HepG2 (cell line): Measurements from ENCODE around the gene CECR2. TPM values are rescaled to one million over a fixed set of nuclear protein-coding genes. Genes with fewer than 3 reads are reported as not detected.

Source experiments
- ATAC-seq: fragments of 200-7000 bp; cut with Tn5 transposase; 3 replicates; pipeline ENCODE4 v1.9.1; 2020; ENCODE audit warnings: mild to moderate bottlenecking, moderate library complexity
- BruUV-seq: library from RNA; stranded (reverse); fragments of 400-500 nt; replicated peaks from 2 replicates; lab custom pipeline; 2021; lab: Mats Ljungman, UMichigan
- CTCF ChIA-PET: fragments of 300-600 bp; formaldehyde crosslinking; extraction: SDS; loops from one replicate; lab custom pipeline; 2021; ENCODE audit warnings: low total read pairs, inconsistent platforms, low intra/inter-chr PET ratio; lab: Yijun Ruan, JAX
- POLR2A ChIA-PET: fragments of 350-600 bp; sonication (Branson Sonifier 250); formaldehyde crosslinking; loops from one replicate; lab custom pipeline; 2020; ENCODE audit warnings: antibody characterized with exemption, inconsistent platforms; lab: Yijun Ruan, JAX
- DNase-seq: peaks from one replicate; pipeline ENCODE4 v3.0.0-alpha.2; 2015; ENCODE audit warnings: low spot score
- FAIRE-seq: peaks from 3 replicates; lab custom pipeline; 2011; peaks lifted over from hg19 to GRCh38; lab: Jason Lieb, UNC
- H2AFZ ChIP-seq: one replicate; pipeline ENCODE4 v1.6.1; 2011; ENCODE audit warnings: low read length, inconsistent platforms
- H3K27ac ChIP-seq: fragments of 300-600 bp; 3 replicates; pipeline ENCODE4 v1.8.0; 2011; ENCODE audit warnings: mixed run types, mild to moderate bottlenecking, mixed read lengths, low read length, inconsistent platforms; ENCODE audit not compliant: insufficient read depth; ENCODE audit errors: extremely low read length
- H3K27me3 ChIP-seq, 2 experiments: fragments of 200-600 bp in 1 of 2; 2 replicates in 1 of 2; 3 replicates in 1 of 2; pipeline versions ENCODE4 v1.6.0 to v1.8.0; 2011; ENCODE audit warnings: low read length in 2 of 2, mild to moderate bottlenecking in 2 of 2, moderate library complexity in 2 of 2, inconsistent platforms in 1 of 2; ENCODE audit not compliant: insufficient read depth in 2 of 2, control insufficient read depth in 1 of 2
- H3K36me3 ChIP-seq, 2 experiments: fragments of 200-600 bp in 1 of 2; replicated peaks in 1 of 2; 2 replicates in 1 of 2; 3 replicates in 1 of 2; pipeline versions ENCODE4 v1.5.1 to v1.8.0; 2011; ENCODE audit warnings: low read length in 2 of 2, inconsistent platforms in 1 of 2; ENCODE audit not compliant: insufficient read depth in 2 of 2, control insufficient read depth in 1 of 2
- H3K4me1 ChIP-seq: 2 replicates; pipeline ENCODE4 v1.5.1; 2012; ENCODE audit warnings: low read length, inconsistent platforms; ENCODE audit not compliant: insufficient read depth
- H3K4me2 ChIP-seq: 2 replicates; pipeline ENCODE4 v1.6.0; 2011; ENCODE audit warnings: low read depth, low read length, inconsistent platforms
- H3K4me3 ChIP-seq, 3 experiments: fragments of 200-600 bp in 1 of 3; sonication (generic), shearing (Covaris generic) in 1 of 3; replicated peaks in 1 of 3; 2 replicates each; pipeline ENCODE4 v1.5.1; 2011 to 2016; ENCODE audit warnings: low read length in 3 of 3, inconsistent platforms in 2 of 3, low read depth in 2 of 3, mild to moderate bottlenecking in 2 of 3, control low read depth in 1 of 3, mixed read lengths in 1 of 3; ENCODE audit not compliant: insufficient read depth in 1 of 3
- H3K79me2 ChIP-seq: one replicate; pipeline ENCODE4 v1.6.1; 2011; ENCODE audit warnings: low read length, inconsistent platforms; ENCODE audit not compliant: insufficient read depth
- H3K9ac ChIP-seq: 2 replicates; pipeline ENCODE4 v1.6.0; 2011; ENCODE audit warnings: mild to moderate bottlenecking, low read depth, low read length, inconsistent platforms; ENCODE audit not compliant: insufficient read depth
- H3K9me3 ChIP-seq: 2 replicates; pipeline ENCODE4 v1.5.1; 2012; ENCODE audit warnings: mild to moderate bottlenecking, low read length
- H4K20me1 ChIP-seq: 2 replicates; pipeline ENCODE4 v1.6.0; 2011; ENCODE audit warnings: inconsistent platforms, mild to moderate bottlenecking, low read length, moderate library complexity; ENCODE audit not compliant: insufficient read depth
- BCL3 ChIP-seq: sonication (generic); formaldehyde crosslinking; IDR thresholded peaks from 2 replicates; pipeline ENCODE4 v1.5.1; 2020; ENCODE audit warnings: mild to moderate bottlenecking, missing genetic modification reagents, moderate library complexity
- JUN ChIP-seq: sonication (generic); formaldehyde crosslinking; IDR thresholded peaks from 2 replicates; pipeline ENCODE4 v1.4.0; 2020; ENCODE audit warnings: mild to moderate bottlenecking, missing genetic modification reagents
- ZNF674 ChIP-seq: sonication (generic); formaldehyde crosslinking; IDR thresholded peaks from 2 replicates; pipeline ENCODE4 v1.5.0; 2020; ENCODE audit warnings: low read depth, mild to moderate bottlenecking, missing genetic modification reagents
- WGBS: methylation state at CpG from one replicate; pipeline ENCODE4 v1.1.6; 2017; ENCODE audit warnings: low lambda C conversion rate; 5-methylcytosine and 5-hydroxymethylcytosine counted together
- in situ Hi-C: cut with HindIII; loops from 2 replicates; pipeline ENCODE4 v1.10.0; 2017; ENCODE audit warnings: low pct_unique_long_range_greater_than_20kb; ENCODE audit not compliant: extremely low pct_ligation_motif_present
- intact Hi-C: fragments of 100-400 bp; cut with micrococcal nuclease; formaldehyde crosslinking; loops from one replicate; pipeline ENCODE4 v1.10.0; 2022; ENCODE audit not compliant: unreplicated experiment
- polyA plus RNA-seq, 8 experiments: library from polyadenylated mRNA; depleted of rRNA in 3 of 8; stranded (reverse) in 7 of 8; unstranded in 1 of 8; fragments of >200 nt; fragmentation: Illumina TruSeq in 4 of 8; extraction: Trizol in 4 of 8; gene quantifications; 2 replicates each; pipeline versions ENCODE4 v1.2.1 to v1.2.3, GENCODE V29; 2011 to 2016; ENCODE audit warnings: low read depth in 4 of 8, missing spikeins in 1 of 8, mixed read lengths in 1 of 8; ENCODE audit not compliant: insufficient read depth in 1 of 8
- total RNA-seq, 5 experiments: library from RNA; depleted of rRNA; stranded (reverse); fragments of >200 nt; fragmentation: Illumina TruSeq; extraction: Trizol; gene quantifications; 2 replicates each; pipeline ENCODE4 v1.2.3, GENCODE V29; 2016; ENCODE audit warnings: low read depth in 1 of 5
- TF ChIP-seq, protein P1 (sequence below), 2 experiments: IDR thresholded peaks; 2 replicates each; pipeline ENCODE4 v1.6.1; 2011 to 2012; ENCODE audit warnings: low read length in 2 of 2, borderline replicate concordance in 1 of 2, low read depth in 1 of 2, mild to moderate bottlenecking in 1 of 2, moderate library complexity in 1 of 2

CECR2 gene
- total and polyA plus RNA-seq, 2 of the 13 experiments (the other 11 are each of a cell fraction or from before 2014, with no cell fraction given): not detected

DNA sequence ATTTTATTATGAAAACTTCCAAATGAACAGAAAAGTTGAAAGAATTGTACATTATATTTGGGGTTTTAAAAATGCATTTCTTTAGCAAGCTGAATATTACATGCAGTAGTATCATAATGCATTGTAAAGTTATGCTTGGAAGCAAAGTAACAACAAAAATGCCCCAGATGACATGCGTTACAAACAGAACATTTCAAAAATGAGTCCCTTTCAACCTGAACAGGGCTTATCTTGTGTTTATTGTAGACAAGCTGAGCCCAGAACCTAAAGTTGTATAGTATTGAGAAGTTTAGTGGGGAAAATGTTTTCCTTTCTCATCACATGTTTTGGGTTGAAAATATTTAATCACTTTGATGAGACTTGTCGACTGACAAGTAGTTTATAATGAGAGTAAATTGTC, 68.8 kb downstream of the CECR2 start:
- WGBS: 7% methylated on average over 2 of the region's 2 CpGs
- FAIRE-seq (no peak), ATAC-seq (no peak), DNase-seq (no peak)
- Histone ChIP-seq H3K4me3 (no peak overlapping the region), H3K27ac (no peak overlapping the region), H3K9me3 (no peaks in the 10 kb centered on the region), H3K4me1 (no peaks in the 10 kb centered on the region), H4K20me1 (no peaks in the 10 kb centered on the region), H3K36me3 (no peaks in the 10 kb centered on the region), H3K4me2 (no peak overlapping the region), H3K27me3 (peaks cover 0 to 17% of the 10 kb centered on the region in 2 experiments; a peak in 3 of 5 replicates), H3K9ac (no peak overlapping the region), H2AFZ (no peak overlapping the region), H3K79me2 (no peaks in the 10 kb centered on the region)
- TF ChIP-seq BCL3 (CRISPR knock-in tag) (no peak), ZNF674 (CRISPR knock-in tag) (no peak), JUN (no peak)
- TF ChIP-seq, protein P1, sequence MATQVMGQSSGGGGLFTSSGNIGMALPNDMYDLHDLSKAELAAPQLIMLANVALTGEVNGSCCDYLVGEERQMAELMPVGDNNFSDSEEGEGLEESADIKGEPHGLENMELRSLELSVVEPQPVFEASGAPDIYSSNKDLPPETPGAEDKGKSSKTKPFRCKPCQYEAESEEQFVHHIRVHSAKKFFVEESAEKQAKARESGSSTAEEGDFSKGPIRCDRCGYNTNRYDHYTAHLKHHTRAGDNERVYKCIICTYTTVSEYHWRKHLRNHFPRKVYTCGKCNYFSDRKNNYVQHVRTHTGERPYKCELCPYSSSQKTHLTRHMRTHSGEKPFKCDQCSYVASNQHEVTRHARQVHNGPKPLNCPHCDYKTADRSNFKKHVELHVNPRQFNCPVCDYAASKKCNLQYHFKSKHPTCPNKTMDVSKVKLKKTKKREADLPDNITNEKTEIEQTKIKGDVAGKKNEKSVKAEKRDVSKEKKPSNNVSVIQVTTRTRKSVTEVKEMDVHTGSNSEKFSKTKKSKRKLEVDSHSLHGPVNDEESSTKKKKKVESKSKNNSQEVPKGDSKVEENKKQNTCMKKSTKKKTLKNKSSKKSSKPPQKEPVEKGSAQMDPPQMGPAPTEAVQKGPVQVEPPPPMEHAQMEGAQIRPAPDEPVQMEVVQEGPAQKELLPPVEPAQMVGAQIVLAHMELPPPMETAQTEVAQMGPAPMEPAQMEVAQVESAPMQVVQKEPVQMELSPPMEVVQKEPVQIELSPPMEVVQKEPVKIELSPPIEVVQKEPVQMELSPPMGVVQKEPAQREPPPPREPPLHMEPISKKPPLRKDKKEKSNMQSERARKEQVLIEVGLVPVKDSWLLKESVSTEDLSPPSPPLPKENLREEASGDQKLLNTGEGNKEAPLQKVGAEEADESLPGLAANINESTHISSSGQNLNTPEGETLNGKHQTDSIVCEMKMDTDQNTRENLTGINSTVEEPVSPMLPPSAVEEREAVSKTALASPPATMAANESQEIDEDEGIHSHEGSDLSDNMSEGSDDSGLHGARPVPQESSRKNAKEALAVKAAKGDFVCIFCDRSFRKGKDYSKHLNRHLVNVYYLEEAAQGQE (IDR thresholded peaks at IDR 0.05; ENCODE audit: borderline replicate concordance in 1 of 2, low read depth in 1 of 2, low read length in 2 of 2): no peak
- no TSS peak for BruUV-seq
- ChIA-PET POLR2A (no interaction called here), CTCF (no interaction called here)
- intact Hi-C loops: no loop called here
- in situ Hi-C loops: no loop called here
